Measurements from ENCODE around the gene NCF4.

Gene NCF4

DNA sequence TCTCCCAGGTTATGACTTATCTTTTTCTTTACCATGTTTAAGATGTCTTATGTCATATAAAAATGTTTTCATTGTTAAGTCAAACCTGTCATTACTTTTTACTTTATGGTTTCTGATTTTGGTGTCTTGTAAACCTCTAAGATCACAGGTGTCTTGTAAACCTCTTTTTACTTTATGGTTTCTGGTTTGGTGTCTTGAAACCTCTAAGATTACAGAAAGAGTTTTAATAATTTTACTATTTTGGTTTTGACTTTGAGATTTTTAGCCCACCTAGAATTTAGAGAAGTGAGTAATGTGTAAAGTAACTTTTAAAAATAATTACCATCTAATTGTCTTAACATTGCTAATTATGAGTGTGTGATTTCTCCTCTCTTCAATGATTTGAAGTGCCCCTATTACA lies 55.2 kb downstream of the NCF4 start:
- Histone ChIP-seq H3K27ac (ENCODE audit: low read depth, low read length) (no peak overlapping the region), H3K36me3 (ENCODE audit: control insufficient read depth in 1 of 2, insufficient read depth in 2 of 2, low read length in 2 of 2) (no peaks in the 10 kb centered on the region), H3K4me1 (ENCODE audit: control insufficient read depth in 1 of 2, insufficient read depth in 2 of 2, low read length in 2 of 2) (peaks cover 0 to 9% of the 10 kb centered on the region in 2 donors), H3K9ac (ENCODE audit: low read depth in 1 of 2, low read length in 2 of 2) (no peak overlapping the region), H3K9me3 (ENCODE audit: control insufficient read depth in 1 of 2, low read length in 2 of 2) (peaks cover 0 to 3% of the 10 kb centered on the region in 2 donors), H3K27me3 (ENCODE audit: control insufficient read depth in 1 of 2, insufficient read depth in 2 of 2, low read length in 2 of 2) (no peaks in the 10 kb centered on the region), H3K4me3 (ENCODE audit: low read depth in 1 of 2, low read length in 2 of 2) (no peak overlapping the region)

DNA sequence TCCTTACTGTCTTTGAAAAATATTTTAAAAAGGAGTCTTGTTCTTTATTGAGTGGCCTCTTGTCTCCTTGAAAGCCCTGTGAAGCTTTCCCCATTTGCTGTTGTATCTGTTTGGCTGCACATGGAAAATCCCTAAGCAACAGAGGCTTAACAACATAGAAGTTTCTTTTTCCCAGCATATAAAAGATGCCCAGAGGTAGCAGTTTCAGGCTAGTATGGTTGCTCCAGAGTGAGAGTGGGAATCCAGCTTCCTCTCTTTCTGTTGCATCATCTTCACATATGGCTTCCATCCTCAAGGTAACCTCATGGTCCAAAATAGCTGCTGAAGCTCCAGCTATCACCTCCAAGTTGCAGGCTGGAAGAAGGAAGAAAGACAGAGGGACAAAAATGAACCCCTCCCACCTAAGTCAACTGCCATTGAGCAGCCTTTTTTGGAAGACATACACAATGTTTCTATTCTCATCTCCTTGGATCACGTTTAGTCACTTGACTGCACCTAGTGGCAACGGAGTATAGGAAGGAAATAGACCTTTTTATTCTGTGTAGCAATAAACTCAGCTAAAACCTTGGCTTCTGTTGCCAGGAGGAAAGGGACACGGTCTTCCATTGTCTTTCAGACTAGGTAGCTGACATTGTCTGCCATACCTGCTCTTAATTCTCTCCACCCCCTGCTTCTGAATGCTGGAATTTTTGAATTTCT lies 57.9 kb downstream of the NCF4 start:
- no peaks in the 10 kb centered on the region for H3K27me3 ChIP-seq (ENCODE audit: control insufficient read depth in 1 of 2, insufficient read depth in 2 of 2, low read length in 2 of 2)
- H3K36me3 ChIP-seq (ENCODE audit: control insufficient read depth in 1 of 2, insufficient read depth in 2 of 2, low read length in 2 of 2) = no peaks in the 10 kb centered on the region
- H3K9ac ChIP-seq (ENCODE audit: low read depth in 1 of 2, low read length in 2 of 2) = no peak overlapping the region
- no peak overlapping the region for H3K27ac ChIP-seq (ENCODE audit: low read depth, low read length)
- H3K4me3 ChIP-seq (ENCODE audit: low read depth in 1 of 2, low read length in 2 of 2) = no peak overlapping the region
- H3K4me1 ChIP-seq (ENCODE audit: control insufficient read depth in 1 of 2, insufficient read depth in 2 of 2, low read length in 2 of 2) = peaks cover 0 to 14% of the 10 kb centered on the region in 2 donors
- H3K9me3 ChIP-seq (ENCODE audit: control insufficient read depth in 1 of 2, low read length in 2 of 2) = peaks cover 0 to 3% of the 10 kb centered on the region in 2 donors

DNA sequence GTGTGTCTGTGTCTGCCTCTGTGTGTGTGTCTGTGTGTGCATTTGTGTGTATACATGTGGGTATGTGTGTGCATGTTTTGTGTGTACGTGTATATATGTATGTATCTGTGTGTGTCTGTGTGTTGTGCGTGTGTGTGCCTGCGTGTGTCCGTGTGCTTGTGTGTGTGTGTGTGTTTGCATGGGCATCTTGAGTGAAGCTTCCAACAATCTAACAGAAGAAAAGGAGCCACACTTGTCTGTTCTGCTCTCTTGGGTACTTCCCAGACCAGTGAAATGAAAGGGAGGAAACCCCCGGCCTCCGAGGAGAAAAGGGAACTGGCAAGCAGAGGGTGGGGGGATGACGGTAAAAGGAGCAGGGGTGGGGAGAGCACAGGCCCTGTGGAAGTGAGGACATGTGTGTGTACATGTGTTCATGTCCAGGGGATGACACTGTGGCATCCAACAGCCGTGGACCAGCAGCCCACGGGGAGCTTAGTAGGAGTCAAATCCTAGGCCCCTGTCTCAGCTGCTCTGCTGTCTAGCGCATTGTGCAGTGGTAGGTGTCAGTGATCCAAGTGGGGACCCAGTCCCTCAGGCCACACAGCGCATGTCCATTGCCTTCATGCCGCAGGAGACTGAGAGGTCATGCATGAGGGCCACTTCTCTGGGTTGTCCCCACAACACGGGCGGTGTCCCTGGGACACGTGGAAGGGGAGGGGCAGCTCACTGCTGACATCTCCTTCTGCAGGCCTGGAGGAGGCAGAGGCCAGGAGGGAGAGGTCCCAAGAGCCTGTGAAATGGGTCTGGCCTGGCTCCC lies 60.7 kb downstream of the NCF4 start:
- Histone ChIP-seq H3K9me3 (ENCODE audit: control insufficient read depth in 1 of 2, low read length in 2 of 2) (peaks cover 0 to 3% of the 10 kb centered on the region in 2 donors), H3K4me3 (ENCODE audit: low read depth in 1 of 2, low read length in 2 of 2) (no peak overlapping the region), H3K4me1 (ENCODE audit: control insufficient read depth in 1 of 2, insufficient read depth in 2 of 2, low read length in 2 of 2) (peaks cover 0 to 14% of the 10 kb centered on the region in 2 donors), H3K9ac (ENCODE audit: low read depth in 1 of 2, low read length in 2 of 2) (no peak overlapping the region), H3K27ac (ENCODE audit: low read depth, low read length) (no peak overlapping the region), H3K27me3 (ENCODE audit: control insufficient read depth in 1 of 2, insufficient read depth in 2 of 2, low read length in 2 of 2) (no peaks in the 10 kb centered on the region), H3K36me3 (ENCODE audit: control insufficient read depth in 1 of 2, insufficient read depth in 2 of 2, low read length in 2 of 2) (peaks cover 0 to 8% of the 10 kb centered on the region in 2 donors)

DNA sequence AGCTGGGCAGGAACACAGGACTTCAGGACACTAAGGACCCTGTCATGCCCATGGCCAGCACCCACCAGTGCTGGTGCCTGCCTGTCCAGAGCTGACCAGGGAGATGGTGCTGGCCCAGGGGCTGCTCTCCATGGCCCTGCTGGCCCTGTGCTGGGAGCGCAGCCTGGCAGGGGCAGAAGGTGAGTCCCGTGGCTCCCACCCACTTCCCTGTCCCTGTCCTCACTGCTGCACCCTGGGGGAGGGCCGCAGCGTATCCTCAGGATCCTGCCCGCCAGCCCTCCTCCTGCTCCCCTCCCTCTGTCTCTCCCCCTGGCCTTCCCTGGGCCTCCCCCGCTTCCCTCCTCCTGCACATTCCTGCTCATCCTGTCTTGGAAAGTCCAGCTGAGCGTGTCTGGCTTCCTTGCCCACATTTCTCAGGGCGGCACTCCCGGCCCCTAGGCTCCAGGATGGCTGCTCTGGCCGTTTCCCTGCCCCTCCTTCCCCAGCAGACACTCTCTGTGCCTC lies 61.4 kb downstream of the NCF4 start:
- peak overlapping the region; percentile 3 for H3K27ac ChIP-seq (ENCODE audit: low read depth, low read length)
- no peaks in the 10 kb centered on the region for H3K27me3 ChIP-seq (ENCODE audit: control insufficient read depth in 1 of 2, insufficient read depth in 2 of 2, low read length in 2 of 2)
- peaks cover 0 to 8% of the 10 kb centered on the region in 2 donors for H3K36me3 ChIP-seq (ENCODE audit: control insufficient read depth in 1 of 2, insufficient read depth in 2 of 2, low read length in 2 of 2)
- H3K9ac ChIP-seq (ENCODE audit: low read depth in 1 of 2, low read length in 2 of 2) = no peak overlapping the region
- H3K9me3 ChIP-seq (ENCODE audit: control insufficient read depth in 1 of 2, low read length in 2 of 2) = peaks cover 0 to 3% of the 10 kb centered on the region in 2 donors
- peaks cover 0 to 14% of the 10 kb centered on the region in 2 donors for H3K4me1 ChIP-seq (ENCODE audit: control insufficient read depth in 1 of 2, insufficient read depth in 2 of 2, low read length in 2 of 2)
- no peak overlapping the region for H3K4me3 ChIP-seq (ENCODE audit: low read depth in 1 of 2, low read length in 2 of 2)

DNA sequence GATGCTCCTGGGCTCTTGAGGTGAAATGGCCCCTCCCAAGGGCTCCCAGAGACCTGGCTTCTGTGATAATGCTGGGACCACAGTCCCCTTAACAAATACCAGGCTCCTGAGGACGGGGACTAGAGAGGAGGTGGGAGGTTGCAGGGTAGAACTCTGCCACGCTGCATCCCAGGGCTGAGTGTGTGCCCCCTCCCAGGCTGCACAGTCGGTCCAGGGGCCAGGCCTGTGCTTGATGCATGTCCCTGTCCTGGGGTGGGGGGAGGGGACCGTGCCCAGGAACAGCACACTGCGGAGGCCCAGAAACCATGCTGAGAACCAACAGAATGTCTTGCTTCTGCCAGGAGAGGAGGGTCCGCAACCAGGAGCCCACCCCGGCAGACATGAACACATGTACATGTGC lies 61.9 kb downstream of the NCF4 start:
- H3K4me3 ChIP-seq (ENCODE audit: low read depth in 1 of 2, low read length in 2 of 2) = no peak overlapping the region
- H3K9me3 ChIP-seq (ENCODE audit: control insufficient read depth in 1 of 2, low read length in 2 of 2) = peaks cover 0 to 3% of the 10 kb centered on the region in 2 donors
- no peak overlapping the region for H3K27ac ChIP-seq (ENCODE audit: low read depth, low read length)
- no peak overlapping the region for H3K9ac ChIP-seq (ENCODE audit: low read depth in 1 of 2, low read length in 2 of 2)
- H3K36me3 ChIP-seq (ENCODE audit: control insufficient read depth in 1 of 2, insufficient read depth in 2 of 2, low read length in 2 of 2) = peaks cover 0 to 8% of the 10 kb centered on the region in 2 donors
- H3K4me1 ChIP-seq (ENCODE audit: control insufficient read depth in 1 of 2, insufficient read depth in 2 of 2, low read length in 2 of 2) = peaks cover 0 to 14% of the 10 kb centered on the region in 2 donors
- no peaks in the 10 kb centered on the region for H3K27me3 ChIP-seq (ENCODE audit: control insufficient read depth in 1 of 2, insufficient read depth in 2 of 2, low read length in 2 of 2)

- H3K27ac ChIP-seq (ENCODE audit: low read depth, low read length) = no peak overlapping the region
- peaks cover 0 to 14% of the 10 kb centered on the region in 2 donors for H3K4me1 ChIP-seq (ENCODE audit: control insufficient read depth in 1 of 2, insufficient read depth in 2 of 2, low read length in 2 of 2)
- peaks cover 0 to 3% of the 10 kb centered on the region in 2 donors for H3K9me3 ChIP-seq (ENCODE audit: control insufficient read depth in 1 of 2, low read length in 2 of 2)
- peaks cover 0 to 8% of the 10 kb centered on the region in 2 donors for H3K36me3 ChIP-seq (ENCODE audit: control insufficient read depth in 1 of 2, insufficient read depth in 2 of 2, low read length in 2 of 2)
- no peak overlapping the region for H3K9ac ChIP-seq (ENCODE audit: low read depth in 1 of 2, low read length in 2 of 2)
- no peaks in the 10 kb centered on the region for H3K27me3 ChIP-seq (ENCODE audit: control insufficient read depth in 1 of 2, insufficient read depth in 2 of 2, low read length in 2 of 2)
- H3K4me3 ChIP-seq (ENCODE audit: low read depth in 1 of 2, low read length in 2 of 2) = no peak overlapping the region
Observed at GRCh38 chr22:36923131-36923788, 62.5 kb downstream of the NCF4 start.

GRCh38 chr22:36924151-36924698 lies 63.4 kb downstream of the NCF4 start:
- Histone ChIP-seq H3K9me3 (ENCODE audit: control insufficient read depth in 1 of 2, low read length in 2 of 2) (no peaks in the 10 kb centered on the region), H3K4me3 (ENCODE audit: low read depth in 1 of 2, low read length in 2 of 2) (no peak overlapping the region), H3K27me3 (ENCODE audit: control insufficient read depth in 1 of 2, insufficient read depth in 2 of 2, low read length in 2 of 2) (no peaks in the 10 kb centered on the region), H3K4me1 (ENCODE audit: control insufficient read depth in 1 of 2, insufficient read depth in 2 of 2, low read length in 2 of 2) (peaks cover 0 to 20% of the 10 kb centered on the region in 2 donors), H3K27ac (ENCODE audit: low read depth, low read length) (no peak overlapping the region), H3K9ac (ENCODE audit: low read depth in 1 of 2, low read length in 2 of 2) (no peak overlapping the region), H3K36me3 (ENCODE audit: control insufficient read depth in 1 of 2, insufficient read depth in 2 of 2, low read length in 2 of 2) (peaks cover 0 to 8% of the 10 kb centered on the region in 2 donors)

GRCh38 chr22:36925388-36926290 lies 64.8 kb downstream of the NCF4 start:
- no peak overlapping the region for H3K4me3 ChIP-seq (ENCODE audit: low read depth in 1 of 2, low read length in 2 of 2)
- H3K4me1 ChIP-seq (ENCODE audit: control insufficient read depth in 1 of 2, insufficient read depth in 2 of 2, low read length in 2 of 2) = peaks cover 0 to 20% of the 10 kb centered on the region in 2 donors
- H3K27me3 ChIP-seq (ENCODE audit: control insufficient read depth in 1 of 2, insufficient read depth in 2 of 2, low read length in 2 of 2) = no peaks in the 10 kb centered on the region
- H3K27ac ChIP-seq (ENCODE audit: low read depth, low read length) = no peak overlapping the region
- H3K9ac ChIP-seq (ENCODE audit: low read depth in 1 of 2, low read length in 2 of 2) = no peak overlapping the region
- peaks cover 0 to 8% of the 10 kb centered on the region in 2 donors for H3K36me3 ChIP-seq (ENCODE audit: control insufficient read depth in 1 of 2, insufficient read depth in 2 of 2, low read length in 2 of 2)
- H3K9me3 ChIP-seq (ENCODE audit: control insufficient read depth in 1 of 2, low read length in 2 of 2) = no peaks in the 10 kb centered on the region

- H3K4me1 ChIP-seq (ENCODE audit: control insufficient read depth in 1 of 2, insufficient read depth in 2 of 2, low read length in 2 of 2) = peaks cover 0 to 13% of the 10 kb centered on the region in 2 donors
- no peak overlapping the region for H3K4me3 ChIP-seq (ENCODE audit: low read depth in 1 of 2, low read length in 2 of 2)
- H3K36me3 ChIP-seq (ENCODE audit: control insufficient read depth in 1 of 2, insufficient read depth in 2 of 2, low read length in 2 of 2) = peaks cover 0 to 8% of the 10 kb centered on the region in 2 donors
Observed at GRCh38 chr22:36926309-36926708, 65.5 kb downstream of the NCF4 start.

More at GRCh38 chr22:36926309-36926708, 65.5 kb downstream of the NCF4 start:
- Histone ChIP-seq H3K9me3 (ENCODE audit: control insufficient read depth in 1 of 2, low read length in 2 of 2) (no peaks in the 10 kb centered on the region), H3K9ac (ENCODE audit: low read depth in 1 of 2, low read length in 2 of 2) (no peak overlapping the region), H3K27ac (ENCODE audit: low read depth, low read length) (no peak overlapping the region), H3K27me3 (ENCODE audit: control insufficient read depth in 1 of 2, insufficient read depth in 2 of 2, low read length in 2 of 2) (no peaks in the 10 kb centered on the region)
